ENCODE results near the gene TSPOAP1.

TSPOAP1 gene

GRCh38 chr17:58269557-58270291, 58.9 kb downstream of the TSPOAP1 start:
- DNase-seq (ENCODE audit: low read depth): no peak
- no peak for TF ChIP-seq CTCF (conservative IDR thresholded peaks at IDR 0.05; ENCODE audit: low read length)
- no peak overlapping the region for H3K4me3 ChIP-seq (ENCODE audit: low read length)

GRCh38 chr17:58268774-58269556, 59.6 kb downstream of the TSPOAP1 start:
- DNase-seq (ENCODE audit: low read depth): no peak
- H3K4me3 ChIP-seq (ENCODE audit: low read length): no peak overlapping the region
- TF ChIP-seq CTCF (conservative IDR thresholded peaks at IDR 0.05; ENCODE audit: low read length): no peak

GRCh38 chr17:58268326-58268725, 60.3 kb downstream of the TSPOAP1 start:
- no peak for DNase-seq (ENCODE audit: low read depth)
- no peak overlapping the region for H3K4me3 ChIP-seq (ENCODE audit: low read length)
- TF ChIP-seq CTCF (conservative IDR thresholded peaks at IDR 0.05; ENCODE audit: low read length): no peak

- no peak overlapping the region for H3K4me3 ChIP-seq (ENCODE audit: low read length)
- no peak for DNase-seq (ENCODE audit: low read depth)
- no peak for TF ChIP-seq CTCF (conservative IDR thresholded peaks at IDR 0.05; ENCODE audit: low read length)
These were observed 61.0 kb downstream of the TSPOAP1 start for GRCh38 chr17:58267347-58268324.

- no peak for DNase-seq (ENCODE audit: low read depth)
- no peak for TF ChIP-seq CTCF (conservative IDR thresholded peaks at IDR 0.05; ENCODE audit: low read length)
- H3K4me3 ChIP-seq (ENCODE audit: low read length): no peak overlapping the region
These were observed 62.4 kb downstream of the TSPOAP1 start for GRCh38 chr17:58265902-58266875.

GRCh38 chr17:58265271-58265670, 63.3 kb downstream of the TSPOAP1 start:
- no peak overlapping the region for H3K4me3 ChIP-seq (ENCODE audit: low read length)
- no peak for TF ChIP-seq CTCF (conservative IDR thresholded peaks at IDR 0.05; ENCODE audit: low read length)
- DNase-seq (ENCODE audit: low read depth): no peak

Data from AG10803 (cell line).